Stimulated activated CD4-positive, alpha-beta T cell treated with anti-CD3 and anti-CD28 coated beads, Interleukin-2, amount 100 ng/mL, for 48 hours (primary cell): Measurements from ENCODE around the gene DUSP18.
A peak's percentile ranks its signal among the peaks of the same experiment; 100 is the strongest.
"Not testable (repeated sequence)": the region's sequence is repeated elsewhere in the genome, so short reads cannot be mapped to it uniquely, and the experiment has no call there.

ENCODE experiments used
- DNase-seq, 2 donors: peaks; one replicate each; pipeline ENCODE4 v3.0.0-alpha.2; 2020

DUSP18 gene

DNA sequence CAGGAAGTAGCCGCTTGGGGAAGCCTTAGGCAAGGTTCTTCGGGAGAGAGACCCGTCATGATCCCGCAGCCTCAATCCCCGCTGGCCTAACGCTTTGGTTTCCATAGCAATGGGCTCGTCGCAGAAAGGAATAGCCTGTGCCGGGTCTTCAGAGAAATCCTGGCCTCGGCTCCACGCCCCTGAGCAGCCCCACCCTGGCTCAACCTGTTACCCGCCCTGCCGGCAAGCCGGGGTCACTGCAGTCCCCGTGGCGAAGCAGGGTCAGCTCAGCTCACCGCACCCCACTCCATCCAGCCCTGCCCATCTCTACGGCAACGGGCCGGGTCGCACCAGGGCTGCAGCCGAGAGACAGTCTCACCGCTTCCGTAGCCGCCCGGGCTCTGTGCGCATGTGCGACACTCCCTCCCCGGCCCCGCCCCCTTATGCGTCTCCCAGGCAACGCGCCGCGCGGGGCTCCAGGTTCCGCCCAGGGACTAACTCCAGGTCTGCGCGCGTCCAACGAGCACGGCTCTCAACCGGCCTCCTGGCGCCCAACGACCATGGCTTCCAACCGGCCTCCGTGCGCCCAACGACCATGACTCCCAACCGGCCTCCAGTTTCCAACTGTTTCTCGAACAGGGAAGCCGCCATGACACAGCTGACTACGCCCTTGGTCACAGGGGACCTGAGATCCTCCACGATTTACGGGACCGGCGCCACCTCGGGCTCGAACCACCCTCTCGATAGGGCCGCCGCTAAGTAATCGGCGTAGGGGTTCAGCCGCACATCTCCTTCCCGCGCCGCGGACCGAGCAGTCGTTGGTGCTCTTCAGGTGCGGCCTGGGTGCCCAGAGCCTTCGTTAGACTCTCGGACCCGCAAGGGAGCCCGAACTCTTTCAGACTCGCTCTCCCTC lies at the start of gene DUSP18:
TSS of gene DUSP18 (minus strand) at position 382 of the 892 bp plus-strand sequence. CDS start 3,872 bp downstream, outside the sequence.
- peak; percentile 95 to 96 for DNase-seq

DNA sequence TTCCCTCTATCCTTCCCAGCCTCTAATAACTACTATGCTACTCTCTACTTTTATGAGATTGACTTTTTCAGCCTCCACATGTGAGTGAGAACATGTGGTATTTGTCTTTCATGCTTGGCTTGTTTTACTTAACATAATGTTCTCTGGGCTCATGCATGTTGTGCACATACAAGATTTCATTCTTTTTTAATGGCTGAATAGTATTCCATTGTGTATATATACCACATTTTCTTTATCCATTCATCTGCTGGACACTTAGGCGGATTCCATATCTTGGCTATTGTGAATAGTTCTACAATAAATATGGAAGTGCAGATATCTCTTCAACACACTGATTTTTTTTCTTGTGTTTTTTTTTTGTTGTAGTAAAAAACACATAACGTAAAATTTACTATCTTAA lies 46.4 kb upstream of the DUSP18 start:
- no peak for DNase-seq

DNA sequence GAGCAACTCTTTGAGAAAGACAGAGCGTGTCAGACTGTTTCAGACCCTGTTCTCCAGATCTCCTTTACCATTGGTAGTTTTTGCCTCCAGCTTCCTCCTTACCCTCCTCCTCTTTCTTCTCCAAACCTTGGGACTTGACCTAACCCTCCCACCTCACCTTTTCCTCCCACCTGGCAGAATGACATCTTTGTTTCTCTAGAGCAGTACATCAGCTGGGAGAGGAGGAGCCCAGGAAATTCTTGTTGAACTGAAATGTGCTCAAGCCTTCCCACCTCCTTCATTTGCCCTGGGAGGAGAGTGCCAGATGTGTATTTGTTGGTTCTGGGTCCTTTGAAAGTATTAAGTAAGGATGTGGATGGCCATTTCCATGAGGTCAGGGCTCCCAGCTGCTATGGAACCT lies 44.4 kb upstream of the DUSP18 start:
- DNase-seq: no peak

DNA sequence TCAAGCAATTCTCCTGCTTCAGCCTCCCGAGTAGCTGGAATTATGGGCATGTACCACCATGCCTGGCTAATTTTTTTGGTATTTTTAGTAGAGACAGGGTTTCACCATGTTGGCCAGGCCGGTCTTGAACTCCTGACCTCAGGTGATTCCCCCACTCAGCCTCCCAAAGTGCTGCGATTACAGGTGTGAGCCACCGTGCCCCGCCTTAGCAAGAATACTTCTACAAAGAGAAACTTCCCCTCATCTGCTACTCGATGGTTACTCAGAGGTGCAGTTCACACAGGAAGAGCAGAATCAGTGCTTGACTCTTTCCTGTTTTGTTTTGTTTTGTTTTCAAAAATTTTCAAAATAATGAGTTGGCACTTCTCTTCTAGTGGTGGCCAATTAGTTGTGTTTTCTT lies 42.3 kb upstream of the DUSP18 start:
- not testable (repeated sequence) for DNase-seq

DNA sequence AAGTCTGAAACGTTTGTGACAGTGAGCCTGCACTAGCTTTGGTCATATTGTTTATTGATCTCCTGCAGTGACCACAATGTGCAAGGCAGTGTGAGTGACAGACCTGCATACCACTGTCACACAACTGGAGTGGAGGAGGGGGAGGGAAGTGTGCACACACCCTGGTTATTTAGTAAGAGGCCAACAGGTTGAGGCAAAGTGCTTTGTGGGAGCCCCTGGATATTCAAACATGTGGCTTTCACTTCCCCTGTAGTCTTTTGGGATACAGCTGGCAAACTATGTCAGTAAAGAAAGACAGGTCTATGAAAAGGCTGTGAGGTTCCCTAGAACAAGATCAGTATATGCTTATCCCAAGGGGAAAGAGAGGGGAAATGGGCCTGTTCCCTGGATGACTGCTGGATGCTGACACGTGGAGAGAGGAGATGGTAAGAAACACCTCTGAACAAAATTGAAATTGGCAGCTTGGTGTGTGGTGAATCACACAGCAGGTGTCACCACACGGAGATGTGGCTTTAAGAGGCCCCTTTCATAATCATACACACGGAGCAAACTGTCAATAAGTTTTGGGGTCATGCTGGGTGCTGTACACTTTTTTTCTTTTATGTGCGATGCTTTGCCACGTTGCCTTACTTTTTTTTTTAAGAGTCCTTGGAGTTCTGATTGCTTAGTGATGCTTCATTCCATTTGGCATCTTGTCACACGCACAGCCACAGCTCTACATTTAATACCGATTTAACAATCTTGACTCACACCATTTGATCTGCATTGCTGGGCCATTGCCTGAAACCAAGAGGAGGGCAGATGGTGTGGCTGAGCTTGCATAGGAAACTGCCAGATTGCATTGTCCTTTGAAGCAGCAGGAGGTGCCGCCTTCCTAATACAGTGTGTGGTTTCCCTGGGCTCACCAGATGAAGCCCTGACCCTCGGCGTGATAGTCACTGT lies 38.3 kb upstream of the DUSP18 start:
- DNase-seq: no peak

DNA sequence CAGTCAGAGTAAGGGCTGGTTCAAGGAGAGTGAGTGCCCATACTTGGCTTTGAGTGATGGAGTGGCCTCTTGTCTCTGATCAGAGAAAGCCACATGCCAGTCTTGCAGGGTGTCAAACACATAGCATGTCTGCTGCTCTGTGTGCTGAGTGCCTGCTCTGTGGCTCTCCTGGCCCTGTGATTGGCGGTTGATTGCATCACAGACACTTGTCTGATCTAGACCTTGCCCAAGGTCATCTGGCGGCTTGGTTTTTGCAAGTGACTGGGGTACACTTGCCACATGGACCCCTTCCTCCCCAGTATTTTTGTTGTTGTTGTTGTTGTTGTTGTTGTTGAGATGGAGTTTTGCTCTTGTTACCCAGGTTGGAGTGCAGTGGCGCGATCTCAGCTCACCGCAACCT lies 37.3 kb upstream of the DUSP18 start:
- DNase-seq: no peak

DNA sequence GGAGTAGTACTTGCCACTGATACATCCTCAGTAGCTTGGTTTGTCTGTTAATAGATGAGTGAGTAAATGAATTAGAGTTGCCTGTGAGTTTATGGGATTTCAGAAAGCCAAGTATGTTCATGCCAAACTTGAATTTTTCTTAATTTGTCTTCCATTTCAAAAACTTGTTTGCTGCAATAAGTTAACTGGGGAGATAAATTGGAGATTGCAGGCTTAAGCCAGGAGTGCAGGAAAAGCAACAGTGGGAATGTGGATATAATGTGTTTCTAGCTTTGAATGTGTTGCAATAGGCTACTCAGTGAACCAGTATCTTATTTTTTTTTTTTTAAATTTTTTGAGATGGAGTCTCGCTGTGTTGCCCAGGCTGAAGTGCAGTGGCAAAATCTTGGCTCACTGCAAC lies 35.2 kb upstream of the DUSP18 start:
- no peak for DNase-seq

DNA sequence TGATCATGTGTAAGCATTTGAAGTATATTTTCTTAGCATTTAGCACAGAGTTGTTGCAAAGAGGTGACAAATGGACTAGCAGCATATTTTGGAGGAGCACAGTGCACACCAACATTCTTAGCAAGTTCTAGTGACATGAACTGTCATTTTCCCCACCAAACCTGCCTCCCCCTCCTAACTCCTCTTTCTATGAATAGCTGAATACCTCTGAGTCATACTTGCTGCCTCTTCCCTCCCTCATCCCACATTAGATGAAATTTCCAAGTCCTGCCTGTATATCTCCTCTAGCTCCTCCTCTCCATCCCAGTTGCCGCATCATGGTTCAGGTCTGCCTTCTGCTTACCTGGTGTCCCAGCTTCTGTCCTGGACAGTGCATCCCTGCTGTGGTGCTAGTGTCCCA lies 34.2 kb upstream of the DUSP18 start:
- no peak for DNase-seq

DNA sequence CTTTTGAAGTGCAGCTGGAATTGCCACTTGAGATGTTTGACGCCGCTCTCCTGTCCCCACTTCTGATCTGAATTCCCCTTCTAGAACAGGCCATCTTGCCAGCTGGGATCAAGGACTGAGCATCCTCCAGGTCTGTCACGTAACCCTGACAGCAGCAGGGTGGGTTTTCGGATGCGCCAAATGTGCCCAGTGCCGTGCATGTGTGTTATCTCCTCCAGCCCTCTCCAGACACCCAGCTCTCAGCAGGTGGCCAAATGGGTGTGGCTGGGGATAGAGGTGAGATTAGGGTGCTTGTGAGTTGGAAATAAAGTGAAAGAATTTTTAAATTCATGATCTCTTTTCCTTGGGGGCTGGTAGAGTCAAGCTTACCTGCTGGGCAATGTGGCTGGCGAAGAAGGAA lies 30.3 kb upstream of the DUSP18 start:
- DNase-seq: no peak

DNA sequence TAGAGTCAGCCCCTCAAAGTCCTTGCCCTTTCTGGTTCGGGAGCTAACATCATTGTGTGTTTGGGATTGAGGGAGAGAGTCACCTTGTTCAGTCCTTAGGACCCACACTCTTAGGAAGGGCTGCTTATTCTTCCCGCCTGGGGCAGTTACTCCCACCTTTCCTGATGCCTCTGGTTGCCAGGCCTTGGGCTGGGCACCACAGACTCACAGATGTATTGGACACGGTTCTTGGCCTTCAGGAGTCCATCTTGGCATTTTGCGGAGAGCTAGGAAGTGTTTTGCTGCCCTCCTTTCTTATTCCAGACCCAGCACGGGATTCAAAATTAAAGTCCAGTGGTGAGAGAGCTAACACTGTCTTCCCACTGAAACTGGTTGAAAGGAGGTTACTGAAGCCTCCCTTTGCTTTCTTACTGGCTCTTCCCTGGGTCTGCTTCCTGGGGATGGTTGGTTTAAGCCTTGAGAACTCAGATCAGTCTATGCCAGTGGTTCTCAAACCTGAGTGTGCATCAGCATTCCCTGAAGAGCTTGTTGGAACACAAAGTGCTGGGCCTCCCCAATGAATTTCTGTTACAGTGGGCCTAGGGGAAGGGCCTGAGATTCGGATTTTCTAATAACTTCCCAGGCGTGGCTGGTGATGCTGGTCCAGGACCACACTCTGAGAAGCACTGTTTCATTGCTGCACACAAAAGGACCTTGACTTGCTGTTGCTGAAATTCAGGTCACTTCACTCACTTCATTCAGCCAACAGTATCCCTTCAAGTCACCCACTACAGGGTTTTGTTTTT lies 28.4 kb upstream of the DUSP18 start:
- DNase-seq: no peak

DNA sequence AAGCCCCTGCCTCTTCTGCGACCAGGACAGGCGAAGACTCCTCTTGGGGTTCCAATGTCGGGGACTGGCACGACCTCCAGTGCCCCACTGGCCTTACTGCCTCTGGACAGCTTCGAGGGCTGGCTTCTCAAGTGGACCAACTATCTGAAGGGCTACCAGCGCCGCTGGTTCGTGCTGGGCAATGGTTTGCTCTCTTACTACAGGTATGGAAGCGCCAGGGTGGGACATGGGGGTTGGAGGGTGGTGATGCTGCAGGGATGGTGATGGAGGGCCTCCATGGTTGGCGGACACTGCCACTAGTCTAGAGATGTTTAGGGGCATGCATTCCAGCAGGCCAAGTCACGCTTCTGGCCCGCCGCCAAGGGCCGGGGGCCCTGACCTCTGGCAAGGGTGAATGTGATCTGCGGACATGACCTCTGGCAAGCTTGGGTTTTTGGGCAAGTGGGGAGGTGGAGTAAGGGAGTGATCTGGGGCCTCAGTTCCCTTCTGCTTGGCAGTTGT lies 27.7 kb upstream of the DUSP18 start:
- DNase-seq: no peak

DNA sequence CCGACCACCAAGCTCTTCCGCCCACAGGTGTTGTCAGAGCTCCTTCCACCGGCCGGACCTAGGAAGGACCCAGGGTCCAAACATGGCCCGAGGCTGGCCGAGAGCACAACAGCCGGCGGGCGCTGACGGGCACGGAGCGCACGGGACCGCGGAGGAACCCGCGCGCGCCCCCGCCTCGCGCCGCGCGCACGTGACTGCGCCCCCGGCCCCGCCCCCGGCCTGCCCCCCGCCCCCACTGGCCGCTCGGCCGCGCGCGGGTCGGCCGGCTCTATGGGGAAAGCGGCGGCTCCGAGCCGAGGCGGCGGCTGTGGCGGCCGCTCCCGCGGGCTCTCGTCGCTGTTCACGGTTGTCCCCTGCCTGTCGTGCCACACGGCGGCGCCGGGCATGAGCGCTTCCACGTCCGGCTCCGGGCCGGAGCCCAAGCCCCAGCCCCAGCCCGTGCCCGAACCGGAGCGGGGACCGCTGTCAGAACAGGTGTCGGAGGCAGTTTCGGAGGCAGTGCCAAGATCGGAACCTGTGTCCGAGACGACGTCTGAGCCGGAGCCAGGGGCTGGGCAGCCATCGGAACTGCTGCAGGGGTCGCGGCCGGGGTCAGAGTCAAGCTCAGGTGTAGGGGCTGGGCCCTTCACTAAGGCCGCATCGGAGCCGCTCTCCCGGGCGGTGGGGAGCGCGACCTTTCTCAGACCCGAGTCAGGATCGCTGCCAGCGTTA lies 27.1 kb upstream of the DUSP18 start, which contains the start of gene OSBP2:
TSS of gene OSBP2 (plus strand) at position 235 of the 711 bp plus-strand sequence. CDS start at position 271, 36 bp downstream.
- peak in 1 of 2 donors; percentile 17 for DNase-seq

DNA sequence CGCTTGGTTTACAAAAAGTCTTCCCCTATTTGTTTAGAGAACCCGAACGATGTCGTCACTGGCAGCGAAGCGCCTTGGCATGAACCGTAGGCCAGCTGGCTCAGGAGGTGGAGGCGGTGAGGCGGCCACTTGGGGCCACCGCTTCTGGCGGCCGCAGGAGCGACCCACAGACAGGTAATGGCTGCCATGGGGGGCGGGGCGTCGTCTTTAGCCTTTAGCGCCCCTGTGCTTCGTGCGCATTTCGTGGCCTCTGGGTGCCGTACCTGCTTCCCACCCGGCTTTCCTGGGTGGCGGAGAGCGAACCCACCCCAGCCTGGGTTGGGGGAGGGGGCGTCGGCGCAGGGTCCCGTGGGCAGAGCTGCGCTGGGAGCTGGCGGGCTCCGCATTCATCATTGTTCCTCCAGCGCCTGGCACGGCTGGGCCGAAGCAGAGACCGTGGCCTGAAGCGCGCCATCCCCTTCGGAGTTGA lies 26.5 kb upstream of the DUSP18 start:
- DNase-seq: peak; percentile 23 to 53

DNA sequence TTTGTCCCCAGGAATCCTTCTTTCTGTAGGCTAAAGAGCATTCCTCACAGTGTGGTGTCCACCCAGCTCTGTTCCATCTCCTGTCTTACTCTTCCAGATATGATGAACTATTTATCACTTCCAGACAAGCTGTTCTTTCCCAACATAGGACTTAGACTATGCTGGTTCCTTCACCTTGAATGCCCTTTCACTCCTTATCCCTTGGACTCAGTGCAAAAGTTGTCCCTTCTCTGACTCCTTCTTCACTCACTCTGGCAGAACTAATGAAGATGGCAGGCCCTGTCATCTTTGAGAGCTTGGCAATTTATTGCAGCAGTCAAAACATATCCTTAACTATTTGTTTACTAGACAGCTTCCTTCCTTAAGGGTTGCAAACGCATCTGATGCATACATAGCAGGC lies 23.5 kb upstream of the DUSP18 start:
- no peak for DNase-seq

DNA sequence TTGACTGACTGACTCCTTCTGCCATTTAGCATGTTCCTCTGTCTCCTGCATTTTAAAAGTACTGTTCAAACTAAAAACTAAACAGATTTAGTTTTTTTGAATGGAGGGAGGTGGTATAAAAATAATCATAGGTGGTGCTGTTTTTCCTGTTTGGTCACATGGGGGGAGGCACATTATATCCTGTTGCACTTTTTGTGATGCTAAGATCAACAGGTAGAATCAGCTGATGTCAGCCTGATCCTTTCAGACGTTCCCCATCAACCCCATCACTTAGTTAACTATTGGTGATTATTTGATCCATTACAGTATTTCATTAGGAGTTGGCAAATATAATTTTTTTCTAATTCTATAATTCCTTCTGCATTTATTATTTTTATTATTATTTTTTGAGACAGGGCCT lies 21.9 kb upstream of the DUSP18 start:
- no peak for DNase-seq

DNA sequence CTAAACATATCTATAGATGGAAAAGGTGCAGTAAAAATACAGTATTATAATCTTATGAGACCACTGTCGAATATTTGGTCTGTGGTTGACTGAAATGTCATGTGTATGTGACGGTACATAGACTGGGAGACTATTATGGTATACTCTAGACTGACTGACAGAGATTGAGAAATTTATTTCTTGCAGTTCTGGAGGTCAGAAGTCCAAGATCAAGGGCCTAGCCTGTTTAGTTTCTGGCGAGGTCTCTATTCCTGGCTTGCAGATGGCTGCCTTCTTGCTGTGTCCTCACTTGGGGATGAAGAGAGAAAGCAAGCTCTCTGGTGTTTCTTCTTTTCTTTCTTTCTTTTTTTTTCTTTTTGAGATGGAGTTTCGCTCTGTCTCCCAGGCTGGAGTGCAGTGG lies 19.7 kb upstream of the DUSP18 start:
- no peak for DNase-seq

DNA sequence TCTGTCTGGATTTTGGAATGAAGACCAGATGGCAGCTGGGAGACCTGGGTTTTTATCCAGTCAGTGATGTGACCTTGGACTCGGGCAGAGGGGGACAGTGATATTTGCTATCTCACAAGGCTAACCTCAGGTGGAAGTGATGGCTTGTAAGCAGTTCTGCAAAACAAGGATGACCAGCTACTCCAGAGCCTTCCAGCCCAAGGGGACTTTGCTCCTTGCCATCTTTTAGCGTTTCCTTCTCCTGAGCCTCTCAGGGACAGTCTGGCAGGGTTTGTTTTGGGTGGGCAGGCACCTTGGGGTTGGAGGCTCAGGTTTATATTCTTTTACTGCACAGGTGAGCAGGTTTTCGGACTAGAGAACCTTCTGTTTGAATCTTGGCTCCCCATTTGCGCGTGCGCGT lies 17.5 kb upstream of the DUSP18 start:
- no peak for DNase-seq

DNA sequence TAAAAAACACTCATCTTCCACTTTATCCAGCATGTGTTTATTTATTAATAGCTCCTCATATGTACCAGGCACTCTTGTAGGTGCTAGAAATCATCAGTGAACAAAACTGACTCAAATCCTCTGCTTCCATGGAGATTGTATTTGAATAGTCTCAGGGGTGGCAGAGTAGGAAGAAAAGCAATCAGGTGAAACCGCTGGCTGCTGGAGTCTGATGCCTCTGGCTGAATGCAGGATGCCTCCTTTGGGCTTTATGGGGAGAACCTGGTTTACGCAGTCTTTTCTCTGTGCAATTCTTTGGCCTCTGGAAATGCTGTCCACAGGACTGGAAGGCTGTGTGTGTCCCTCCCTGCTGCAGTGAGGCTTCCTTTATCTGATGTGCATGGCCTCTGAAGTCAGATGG lies 14.2 kb upstream of the DUSP18 start:
- DNase-seq: no peak

DNA sequence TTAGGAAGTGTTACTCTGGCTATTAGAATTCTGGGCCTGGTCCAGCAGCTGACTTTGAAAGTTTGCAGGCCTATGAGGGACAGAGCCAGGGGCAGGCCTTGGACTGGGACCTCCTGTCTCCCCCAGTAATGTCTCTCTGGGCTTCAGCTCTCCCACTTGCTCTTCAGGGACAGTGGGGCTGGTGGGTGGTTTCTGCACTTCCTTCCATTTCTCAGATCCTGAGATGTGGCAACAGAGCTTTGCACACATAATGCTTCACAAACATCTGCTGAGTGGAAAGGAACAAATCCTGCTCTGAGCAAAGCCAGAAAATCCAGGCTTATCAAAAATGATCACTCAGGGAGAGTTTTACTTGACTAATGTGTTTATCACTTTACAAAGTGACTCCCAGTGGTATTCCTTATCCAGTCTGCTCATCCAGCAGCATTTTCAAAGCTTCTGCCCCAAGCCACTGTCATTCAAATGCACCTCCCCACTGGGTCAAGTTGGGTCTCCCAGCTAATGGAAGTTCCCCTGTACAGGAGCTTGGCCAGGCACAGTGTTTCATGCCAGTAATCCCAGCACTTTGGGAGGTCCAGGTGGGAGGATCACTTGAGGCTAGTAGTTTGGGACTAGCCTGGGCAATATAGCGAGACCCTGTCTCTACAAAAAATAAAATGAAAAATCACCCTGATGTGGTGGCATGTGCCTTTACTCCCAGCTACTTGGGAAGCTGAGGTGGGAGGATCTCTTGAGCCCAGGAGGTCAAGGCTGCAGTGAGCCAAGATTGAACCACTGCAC lies 13.5 kb upstream of the DUSP18 start:
- no peak for DNase-seq

DNA sequence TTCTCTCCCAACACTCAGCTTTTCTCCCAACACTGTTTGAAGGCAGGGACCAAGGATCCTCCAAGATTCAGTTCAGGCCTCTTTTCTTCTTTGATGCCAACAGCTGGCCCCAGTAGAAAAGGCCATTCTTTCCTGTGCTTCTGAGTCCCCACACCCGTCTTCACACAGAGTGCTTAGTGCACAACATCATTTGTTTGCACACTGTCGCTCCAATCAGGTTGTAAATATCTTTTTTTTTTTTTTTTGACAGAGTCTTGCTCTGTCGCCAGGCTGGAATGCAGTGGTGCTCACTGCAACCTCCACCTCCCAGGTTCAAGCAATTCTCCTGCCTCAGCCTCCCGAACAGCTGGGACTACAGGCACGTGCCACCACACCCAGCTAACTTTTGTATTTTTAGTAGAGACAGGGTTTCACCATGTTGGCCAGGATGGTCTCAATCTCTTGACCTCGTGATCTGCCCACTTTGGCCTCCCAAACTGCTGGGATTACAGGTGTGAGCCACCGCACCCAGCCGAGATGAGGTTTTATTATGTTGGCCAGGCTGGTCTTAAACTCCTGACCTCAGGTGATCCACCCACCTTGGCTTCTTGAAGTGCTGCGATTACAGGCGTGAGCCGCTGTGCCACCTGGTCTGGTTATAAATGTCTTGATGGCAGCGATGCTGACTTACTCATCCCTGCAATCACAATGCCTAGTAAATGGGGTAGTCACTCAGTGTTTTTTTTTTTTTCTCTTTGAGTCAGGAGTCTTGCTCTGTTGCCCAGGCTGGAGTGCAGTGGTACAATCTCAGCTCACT lies 12.4 kb upstream of the DUSP18 start:
- DNase-seq: not testable (repeated sequence)
